ENCODE results near the gene NEK8.

The NEK8 gene

DNA sequence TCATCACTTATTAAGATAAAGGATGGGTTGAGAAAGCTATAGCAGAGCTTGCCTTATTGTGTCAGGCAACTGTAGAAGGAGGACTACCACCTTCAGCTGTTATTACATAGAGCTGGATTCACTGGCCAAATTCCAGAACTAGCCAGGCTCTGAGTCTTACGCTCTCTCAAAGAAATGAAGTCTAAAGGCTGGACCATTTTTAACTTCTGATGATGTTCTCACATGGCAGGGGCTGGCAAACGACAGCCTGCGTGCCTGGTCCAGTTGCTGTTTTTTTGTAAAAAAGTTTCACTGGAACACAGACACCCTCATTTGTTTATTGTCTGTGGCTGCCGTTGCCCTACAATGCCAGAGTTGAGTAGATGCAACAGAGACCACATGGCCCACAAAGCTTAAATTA is 36.5 kb downstream of the NEK8 start:
- no peak for TF ChIP-seq OSR1 (CRISPR knock-in tag; IDR thresholded peaks at IDR 0.05)
- no peak for TF ChIP-seq TCF4 (CRISPR knock-in tag; IDR thresholded peaks at IDR 0.05; ENCODE audit: borderline replicate concordance)
- TF ChIP-seq ESRRG (CRISPR knock-in tag; IDR thresholded peaks at IDR 0.05): no peak
- TF ChIP-seq ARNTL (CRISPR knock-in tag; IDR thresholded peaks at IDR 0.05; ENCODE audit: borderline replicate concordance, low read depth): no peak
- TF ChIP-seq ISL1 (CRISPR knock-in tag; IDR thresholded peaks at IDR 0.05): no peak
- TF ChIP-seq PPARA (CRISPR knock-in tag; IDR thresholded peaks at IDR 0.05; ENCODE audit: borderline replicate concordance): no peak
- no peak for TF ChIP-seq ZNF565 (CRISPR knock-in tag; conservative IDR thresholded peaks at IDR 0.05; ENCODE audit: low read depth)
- TF ChIP-seq ZFP30 (CRISPR knock-in tag; IDR thresholded peaks at IDR 0.05): no peak
- TF ChIP-seq ZFP3 (CRISPR knock-in tag; IDR thresholded peaks at IDR 0.05): no peak
- no peak for TF ChIP-seq ZC3H10 (CRISPR knock-in tag; IDR thresholded peaks at IDR 0.05)
- no peak for TF ChIP-seq TSHZ2 (CRISPR knock-in tag; IDR thresholded peaks at IDR 0.05)
- TF ChIP-seq, protein P1, sequence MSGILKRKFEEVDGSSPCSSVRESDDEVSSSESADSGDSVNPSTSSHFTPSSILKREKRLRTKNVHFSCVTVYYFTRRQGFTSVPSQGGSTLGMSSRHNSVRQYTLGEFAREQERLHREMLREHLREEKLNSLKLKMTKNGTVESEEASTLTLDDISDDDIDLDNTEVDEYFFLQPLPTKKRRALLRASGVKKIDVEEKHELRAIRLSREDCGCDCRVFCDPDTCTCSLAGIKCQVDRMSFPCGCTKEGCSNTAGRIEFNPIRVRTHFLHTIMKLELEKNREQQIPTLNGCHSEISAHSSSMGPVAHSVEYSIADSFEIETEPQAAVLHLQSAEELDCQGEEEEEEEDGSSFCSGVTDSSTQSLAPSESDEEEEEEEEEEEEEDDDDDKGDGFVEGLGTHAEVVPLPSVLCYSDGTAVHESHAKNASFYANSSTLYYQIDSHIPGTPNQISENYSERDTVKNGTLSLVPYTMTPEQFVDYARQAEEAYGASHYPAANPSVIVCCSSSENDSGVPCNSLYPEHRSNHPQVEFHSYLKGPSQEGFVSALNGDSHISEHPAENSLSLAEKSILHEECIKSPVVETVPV (CRISPR knock-in tag; IDR thresholded peaks at IDR 0.05): no peak
- no peak for TF ChIP-seq ZNF8 (CRISPR knock-in tag; IDR thresholded peaks at IDR 0.05)
- TF ChIP-seq, protein P2, sequence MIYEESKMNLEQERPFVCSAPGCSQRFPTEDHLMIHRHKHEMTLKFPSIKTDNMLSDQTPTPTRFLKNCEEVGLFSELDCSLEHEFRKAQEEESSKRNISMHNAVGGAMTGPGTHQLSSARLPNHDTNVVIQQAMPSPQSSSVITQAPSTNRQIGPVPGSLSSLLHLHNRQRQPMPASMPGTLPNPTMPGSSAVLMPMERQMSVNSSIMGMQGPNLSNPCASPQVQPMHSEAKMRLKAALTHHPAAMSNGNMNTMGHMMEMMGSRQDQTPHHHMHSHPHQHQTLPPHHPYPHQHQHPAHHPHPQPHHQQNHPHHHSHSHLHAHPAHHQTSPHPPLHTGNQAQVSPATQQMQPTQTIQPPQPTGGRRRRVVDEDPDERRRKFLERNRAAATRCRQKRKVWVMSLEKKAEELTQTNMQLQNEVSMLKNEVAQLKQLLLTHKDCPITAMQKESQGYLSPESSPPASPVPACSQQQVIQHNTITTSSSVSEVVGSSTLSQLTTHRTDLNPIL (CRISPR knock-in tag; IDR thresholded peaks at IDR 0.05; ENCODE audit: low read depth): no peak
- no peak for TF ChIP-seq RARB (CRISPR knock-in tag; IDR thresholded peaks at IDR 0.05)
- no peak for ATAC-seq

- no peak for ATAC-seq
- TF ChIP-seq ZFP3 (CRISPR knock-in tag; IDR thresholded peaks at IDR 0.05) (no peak), ZNF565 (CRISPR knock-in tag; conservative IDR thresholded peaks at IDR 0.05; ENCODE audit: low read depth) (no peak), SNAI2 (CRISPR knock-in tag; IDR thresholded peaks at IDR 0.05) (no peak), TCF4 (CRISPR knock-in tag; IDR thresholded peaks at IDR 0.05; ENCODE audit: borderline replicate concordance) (no peak), ESRRG (CRISPR knock-in tag; IDR thresholded peaks at IDR 0.05) (no peak), PPARA (CRISPR knock-in tag; IDR thresholded peaks at IDR 0.05; ENCODE audit: borderline replicate concordance) (no peak), ZNF8 (CRISPR knock-in tag; IDR thresholded peaks at IDR 0.05) (no peak)
- TF ChIP-seq, protein P2 (CRISPR knock-in tag; IDR thresholded peaks at IDR 0.05; ENCODE audit: low read depth): no peak
Measured at GRCh38 chr17:28773736-28774135, 45.1 kb downstream of the NEK8 start.

- no peak for TF ChIP-seq GLIS3 (CRISPR knock-in tag; IDR thresholded peaks at IDR 0.05)
- no peak for TF ChIP-seq ZFP3 (CRISPR knock-in tag; IDR thresholded peaks at IDR 0.05)
- TF ChIP-seq TCF4 (CRISPR knock-in tag; IDR thresholded peaks at IDR 0.05; ENCODE audit: borderline replicate concordance): no peak
- no peak for TF ChIP-seq ZNF70 (CRISPR knock-in tag; IDR thresholded peaks at IDR 0.05)
- TF ChIP-seq ARNTL (CRISPR knock-in tag; IDR thresholded peaks at IDR 0.05; ENCODE audit: borderline replicate concordance, low read depth): no peak
- TF ChIP-seq TSHZ2 (CRISPR knock-in tag; IDR thresholded peaks at IDR 0.05): no peak
- no peak for TF ChIP-seq ISL1 (CRISPR knock-in tag; IDR thresholded peaks at IDR 0.05)
- TF ChIP-seq, protein P2 (CRISPR knock-in tag; IDR thresholded peaks at IDR 0.05; ENCODE audit: low read depth): no peak
- TF ChIP-seq, protein P3, sequence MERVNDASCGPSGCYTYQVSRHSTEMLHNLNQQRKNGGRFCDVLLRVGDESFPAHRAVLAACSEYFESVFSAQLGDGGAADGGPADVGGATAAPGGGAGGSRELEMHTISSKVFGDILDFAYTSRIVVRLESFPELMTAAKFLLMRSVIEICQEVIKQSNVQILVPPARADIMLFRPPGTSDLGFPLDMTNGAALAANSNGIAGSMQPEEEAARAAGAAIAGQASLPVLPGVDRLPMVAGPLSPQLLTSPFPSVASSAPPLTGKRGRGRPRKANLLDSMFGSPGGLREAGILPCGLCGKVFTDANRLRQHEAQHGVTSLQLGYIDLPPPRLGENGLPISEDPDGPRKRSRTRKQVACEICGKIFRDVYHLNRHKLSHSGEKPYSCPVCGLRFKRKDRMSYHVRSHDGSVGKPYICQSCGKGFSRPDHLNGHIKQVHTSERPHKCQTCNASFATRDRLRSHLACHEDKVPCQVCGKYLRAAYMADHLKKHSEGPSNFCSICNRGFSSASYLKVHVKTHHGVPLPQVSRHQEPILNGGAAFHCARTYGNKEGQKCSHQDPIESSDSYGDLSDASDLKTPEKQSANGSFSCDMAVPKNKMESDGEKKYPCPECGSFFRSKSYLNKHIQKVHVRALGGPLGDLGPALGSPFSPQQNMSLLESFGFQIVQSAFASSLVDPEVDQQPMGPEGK (CRISPR knock-in tag; IDR thresholded peaks at IDR 0.05; ENCODE audit: borderline replicate concordance): no peak
- ATAC-seq: no peak
Measured at GRCh38 chr17:28774206-28774605, 45.6 kb downstream of the NEK8 start.
